Endodermal cell (in vitro differentiated cells): ENCODE results near the gene BDH2. TPM values are rescaled to one million over a fixed set of nuclear protein-coding genes. Genes with fewer than 3 reads are reported as not detected.

Experiments
- DNase-seq: peaks from one replicate; pipeline ENCODE4 v3.0.0-alpha.2; 2017
- H3K27ac ChIP-seq: 2 replicates; pipeline ENCODE4 v1.5.1; 2013; ENCODE audit warnings: mild to moderate bottlenecking, low read depth, low read length, moderate library complexity
- H3K27me3 ChIP-seq: 2 replicates; pipeline ENCODE4 v1.6.1; 2013; ENCODE audit warnings: mild to moderate bottlenecking, low read length, moderate library complexity; ENCODE audit not compliant: insufficient read depth, control insufficient read depth, poor library complexity, severe bottlenecking
- H3K36me3 ChIP-seq: 2 replicates; pipeline ENCODE4 v1.7.0; 2013; ENCODE audit warnings: mild to moderate bottlenecking, low read length, moderate library complexity; ENCODE audit not compliant: control insufficient read depth, insufficient read depth
- H3K4me1 ChIP-seq: one replicate; pipeline ENCODE4 v1.7.0; 2013; ENCODE audit warnings: low read length; ENCODE audit not compliant: control insufficient read depth, insufficient read depth
- H3K4me3 ChIP-seq: 2 replicates; pipeline ENCODE4 v1.5.1; 2013; ENCODE audit warnings: mild to moderate bottlenecking, low read length, moderate library complexity
- H3K9ac ChIP-seq: 2 replicates; pipeline ENCODE4 v1.6.1; 2013; ENCODE audit warnings: mild to moderate bottlenecking, low read length, moderate library complexity; ENCODE audit not compliant: poor library complexity, severe bottlenecking; ENCODE audit errors: extremely low read depth
- H3K9me3 ChIP-seq: 2 replicates; pipeline ENCODE4 v1.6.1; 2013; ENCODE audit warnings: mild to moderate bottlenecking, low read length, moderate library complexity; ENCODE audit not compliant: control insufficient read depth
- H3K27ac Mint-ChIP-seq: 2 replicates; pipeline ENCODE4 v1.8.0; 2020; ENCODE audit warnings: mixed read lengths
- H3K27me3 Mint-ChIP-seq: 2 replicates; pipeline ENCODE4 v1.8.0; 2021; ENCODE audit warnings: mild to moderate bottlenecking, mixed read lengths; ENCODE audit not compliant: insufficient read depth
- H3K36me3 Mint-ChIP-seq: 2 replicates; pipeline ENCODE4 v1.8.0; 2020; ENCODE audit warnings: low read depth, mixed read lengths
- H3K4me1 Mint-ChIP-seq: 2 replicates; pipeline ENCODE4 v1.8.0; 2020; ENCODE audit warnings: mixed read lengths
- H3K4me3 Mint-ChIP-seq: 2 replicates; pipeline ENCODE4 v1.8.0; 2020; ENCODE audit warnings: mild to moderate bottlenecking, moderate library complexity, mixed read lengths
- H3K9me3 Mint-ChIP-seq: 2 replicates; pipeline ENCODE4 v1.8.0; 2020; ENCODE audit warnings: mild to moderate bottlenecking, mixed read lengths
- WGBS, 2 experiments: methylation state at CpG; one replicate each; pipeline versions ENCODE4 v1.1.5 to v1.1.7; 2013; ENCODE audit warnings: missing lambda C conversion rate in 2 of 2, mixed read lengths in 1 of 2; ENCODE audit not compliant: insufficient coverage in 1 of 2, insufficient read length in 1 of 2; 5-methylcytosine and 5-hydroxymethylcytosine counted together
- total RNA-seq, 2 donors: library from RNA; stranded (reverse); fragmentation: NEBNext Ultra II Directional in 1 of 2; extraction: Animal tissue kit (Norgen Biotek cat#: 25700) in 1 of 2; gene quantifications; 2 replicates in 1 of 2; 3 replicates in 1 of 2; pipeline ENCODE4 v1.2.1, GENCODE V29; 2021
- TF ChIP-seq, protein P1 (sequence below): fragments of 200-600 bp; sonication (generic); conservative IDR thresholded peaks from 2 replicates; pipeline ENCODE4 v1.5.0; 2021; ENCODE audit warnings: antibody characterized with exemption, mild to moderate bottlenecking

The BDH2 gene
- total RNA-seq, 2 donors from 2014 or later: 36.1 to 46.4 TPM

DNA sequence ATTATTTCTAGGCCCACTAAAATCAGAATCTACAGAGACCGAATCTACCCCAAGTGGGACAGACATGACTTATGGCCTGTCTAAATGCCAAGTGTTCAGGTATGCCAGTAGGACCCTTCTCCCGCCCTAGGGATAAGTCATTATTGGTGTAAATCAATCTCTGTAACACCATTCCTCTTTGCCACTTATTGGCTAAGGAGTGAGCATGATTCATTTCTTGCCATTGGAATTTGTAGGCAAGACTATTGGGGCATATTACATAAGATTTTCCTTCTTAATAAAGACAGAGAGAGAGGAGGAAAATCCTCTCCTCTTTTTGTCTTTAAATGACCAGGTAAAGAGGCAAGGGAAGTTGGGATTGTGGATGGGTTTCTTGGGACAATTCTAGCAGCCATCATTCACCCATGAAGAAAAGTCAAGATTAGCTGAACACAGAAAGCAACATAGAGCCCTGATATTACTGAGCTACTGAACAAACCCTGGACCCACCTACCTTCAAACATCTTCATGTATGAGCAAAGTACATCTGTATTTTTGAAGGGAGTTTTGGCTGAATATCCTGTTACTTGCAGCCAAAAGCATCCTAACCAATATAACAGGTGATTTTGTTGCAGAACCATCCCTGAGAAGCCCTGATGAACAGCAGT, 25.7 kb downstream of the BDH2 start:
- Mint-ChIP-seq H3K27ac (no peak overlapping the region), H3K27me3 (peaks cover 24% of the 10 kb centered on the region)
- TF ChIP-seq, protein P1, sequence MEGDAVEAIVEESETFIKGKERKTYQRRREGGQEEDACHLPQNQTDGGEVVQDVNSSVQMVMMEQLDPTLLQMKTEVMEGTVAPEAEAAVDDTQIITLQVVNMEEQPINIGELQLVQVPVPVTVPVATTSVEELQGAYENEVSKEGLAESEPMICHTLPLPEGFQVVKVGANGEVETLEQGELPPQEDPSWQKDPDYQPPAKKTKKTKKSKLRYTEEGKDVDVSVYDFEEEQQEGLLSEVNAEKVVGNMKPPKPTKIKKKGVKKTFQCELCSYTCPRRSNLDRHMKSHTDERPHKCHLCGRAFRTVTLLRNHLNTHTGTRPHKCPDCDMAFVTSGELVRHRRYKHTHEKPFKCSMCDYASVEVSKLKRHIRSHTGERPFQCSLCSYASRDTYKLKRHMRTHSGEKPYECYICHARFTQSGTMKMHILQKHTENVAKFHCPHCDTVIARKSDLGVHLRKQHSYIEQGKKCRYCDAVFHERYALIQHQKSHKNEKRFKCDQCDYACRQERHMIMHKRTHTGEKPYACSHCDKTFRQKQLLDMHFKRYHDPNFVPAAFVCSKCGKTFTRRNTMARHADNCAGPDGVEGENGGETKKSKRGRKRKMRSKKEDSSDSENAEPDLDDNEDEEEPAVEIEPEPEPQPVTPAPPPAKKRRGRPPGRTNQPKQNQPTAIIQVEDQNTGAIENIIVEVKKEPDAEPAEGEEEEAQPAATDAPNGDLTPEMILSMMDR: no peak

DNA sequence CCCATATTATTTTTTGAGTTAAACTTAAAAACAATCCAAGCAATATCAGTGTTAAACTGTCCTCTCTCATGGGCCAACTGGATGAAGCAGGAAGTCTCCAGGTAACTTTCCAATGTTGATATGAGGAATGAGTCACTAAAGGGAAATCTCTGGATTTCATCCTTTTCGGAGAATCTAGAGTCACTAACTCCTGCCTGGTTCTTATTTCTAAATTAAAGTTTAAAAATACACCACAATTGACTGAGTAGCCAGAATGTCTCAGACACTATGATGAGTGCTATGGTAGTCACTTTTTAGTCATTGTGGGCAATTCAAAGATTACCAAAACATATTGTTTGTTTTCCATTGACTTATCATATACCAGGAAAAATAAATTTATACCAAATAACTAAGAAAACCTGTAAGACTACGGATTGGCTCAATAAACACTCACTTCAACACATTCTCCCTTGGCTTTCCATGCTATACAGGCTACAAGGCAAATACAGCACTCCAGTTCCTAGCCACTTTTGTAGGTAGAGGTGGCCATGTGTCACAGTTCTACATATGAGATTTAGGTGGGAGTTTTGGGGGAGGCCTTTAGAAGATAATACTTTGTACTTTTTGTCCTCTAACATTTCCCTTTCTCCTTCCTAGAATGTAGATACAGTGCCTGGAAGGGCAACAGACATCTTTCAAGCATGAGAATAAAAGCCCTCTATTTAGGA, 31.6 kb downstream of the BDH2 start:
- Histone ChIP-seq H3K27me3 (no peaks in the 10 kb centered on the region), H3K9ac (no peak overlapping the region), H3K27ac (no peak overlapping the region), H3K36me3 (no peaks in the 10 kb centered on the region), H3K9me3 (no peaks in the 10 kb centered on the region), H3K4me1 (no peaks in the 10 kb centered on the region), H3K4me3 (no peak overlapping the region)
- 90% methylated on average over 2 of the region's 2 CpGs; no CpG with 5 or more reads in 1 of the 2 experiments for WGBS, 2 experiments
- Mint-ChIP-seq H3K36me3 (no peaks in the 10 kb centered on the region), H3K4me1 (peaks cover 3% of the 10 kb centered on the region), H3K27ac (no peak overlapping the region), H3K4me3 (no peak overlapping the region), H3K27me3 (no peaks in the 10 kb centered on the region), H3K9me3 (no peaks in the 10 kb centered on the region)
- no peak for DNase-seq
- TF ChIP-seq, protein P1: no peak

More for the DNA sequence above, 25.7 kb downstream of the BDH2 start:
- H3K4me3 ChIP-seq: no peak overlapping the region
- no peak for DNase-seq
- no peak overlapping the region for H3K9ac ChIP-seq
- peaks cover 3% of the 10 kb centered on the region for H3K4me1 Mint-ChIP-seq
- 92 to 96% methylated on average over 2 of the region's 2 CpGs for WGBS, 2 experiments
- H3K36me3 ChIP-seq: no peaks in the 10 kb centered on the region
- peaks cover 10% of the 10 kb centered on the region for H3K27me3 ChIP-seq
- H3K9me3 ChIP-seq: no peaks in the 10 kb centered on the region
- H3K4me3 Mint-ChIP-seq: no peak overlapping the region
- H3K9me3 Mint-ChIP-seq: no peaks in the 10 kb centered on the region
- no peaks in the 10 kb centered on the region for H3K36me3 Mint-ChIP-seq
- H3K27ac ChIP-seq: no peak overlapping the region
- no peaks in the 10 kb centered on the region for H3K4me1 ChIP-seq

DNA sequence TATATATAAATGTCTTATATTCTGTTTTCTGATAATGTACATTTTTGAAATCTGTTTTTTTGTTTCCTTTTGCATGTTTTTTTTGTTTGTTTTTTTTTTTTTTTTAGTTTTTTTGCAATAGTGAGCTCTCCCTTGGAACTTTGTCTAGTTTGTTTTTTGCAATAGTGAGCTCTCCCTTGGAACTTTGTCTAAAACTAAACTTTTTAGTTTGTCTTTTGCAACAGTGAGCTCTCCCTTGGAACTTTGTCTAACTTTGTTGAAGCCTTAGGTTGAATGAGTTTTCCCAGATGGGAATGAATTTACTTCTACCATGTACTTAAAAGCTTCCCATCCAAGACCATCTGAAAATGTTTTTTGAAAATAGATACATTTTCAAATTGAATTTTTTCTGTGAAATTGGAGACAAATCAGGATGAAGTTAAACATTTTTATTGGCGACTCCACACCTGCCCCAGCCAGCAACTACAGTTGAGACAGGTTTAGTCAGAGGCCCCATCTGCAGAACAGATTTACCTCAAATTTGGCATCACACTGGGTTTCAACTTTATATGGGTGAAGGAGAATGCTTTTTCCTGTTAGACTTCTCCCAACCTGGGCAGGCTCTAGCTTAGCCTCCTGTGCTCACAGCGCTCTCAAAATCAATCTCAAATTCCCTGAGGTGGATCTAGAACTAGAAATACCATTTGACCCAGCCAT, 39.0 kb downstream of the BDH2 start:
- Histone ChIP-seq H3K27me3 (no peaks in the 10 kb centered on the region), H3K27ac (no peak overlapping the region), H3K9ac (no peak overlapping the region), H3K36me3 (no peaks in the 10 kb centered on the region), H3K9me3 (no peaks in the 10 kb centered on the region), H3K4me3 (no peak overlapping the region), H3K4me1 (no peaks in the 10 kb centered on the region)
- TF ChIP-seq, protein P1: no peak
- Mint-ChIP-seq H3K27ac (no peak overlapping the region), H3K27me3 (no peaks in the 10 kb centered on the region), H3K36me3 (peaks cover 3% of the 10 kb centered on the region), H3K4me3 (no peak overlapping the region), H3K4me1 (no peaks in the 10 kb centered on the region), H3K9me3 (no peaks in the 10 kb centered on the region)
- 94 to 97% methylated on average over 2 of the region's 2 CpGs for WGBS, 2 experiments
- no peak for DNase-seq
